ENCODE results near the gene SMIM28.

The SMIM28 gene

GRCh38 chr6:138377844-138378243, at the start of gene SMIM28:
SMIM28 (plus strand) TSS chr6:138377905; CDS start chr6:138378073, 168 bp downstream.
- H3K9me3 Mint-ChIP-seq, result no peaks in the 10 kb centered on the region
- no peak within 1 kb of the TSS for H3K27ac Mint-ChIP-seq
- no peak for DNase-seq
- CTCF ChIA-PET, result interaction anchor here (0.8 kb wide), 1 partner anchor 32 kb away, joined by 3 read pairs; no protein-coding TSS in a partner anchor
- H3K4me3 Mint-ChIP-seq, result no peak within 1 kb of the TSS
- no peaks in the 10 kb centered on the region for H3K36me3 Mint-ChIP-seq
- no peaks in the 10 kb centered on the region for H3K4me1 Mint-ChIP-seq
- peaks cover 8% of the 10 kb centered on the region for H3K27me3 Mint-ChIP-seq

- no peak for DNase-seq
Measured at GRCh38 chr6:138328210-138328609, 49.5 kb upstream of the SMIM28 start.

GRCh38 chr6:138330763-138331162, 46.9 kb upstream of the SMIM28 start:
- peaks cover 13% of the 10 kb centered on the region for H3K27me3 Mint-ChIP-seq
- H3K27ac Mint-ChIP-seq, result no peak overlapping the region
- no peak for DNase-seq
- H3K36me3 Mint-ChIP-seq, result no peaks in the 10 kb centered on the region
- no peaks in the 10 kb centered on the region for H3K4me1 Mint-ChIP-seq
- CTCF ChIA-PET, result interaction anchor here (1.1 kb wide), 1 partner anchor 15 kb away, joined by 3 read pairs; no protein-coding TSS in a partner anchor
- H3K4me3 Mint-ChIP-seq, result no peak overlapping the region
- H3K9me3 Mint-ChIP-seq, result no peaks in the 10 kb centered on the region

More at GRCh38 chr6:138328210-138328609, 49.5 kb upstream of the SMIM28 start:
- Mint-ChIP-seq H3K27ac (no peak overlapping the region), H3K27me3 (peaks cover 14% of the 10 kb centered on the region), H3K4me1 (no peaks in the 10 kb centered on the region), H3K4me3 (no peak overlapping the region), H3K36me3 (no peaks in the 10 kb centered on the region), H3K9me3 (no peaks in the 10 kb centered on the region)
- CTCF ChIA-PET, result no interaction called here

GRCh38 chr6:138331444-138331843, 46.3 kb upstream of the SMIM28 start:
- Mint-ChIP-seq H3K4me3 (no peak overlapping the region), H3K4me1 (no peaks in the 10 kb centered on the region), H3K27me3 (peaks cover 13% of the 10 kb centered on the region), H3K9me3 (no peaks in the 10 kb centered on the region), H3K27ac (no peak overlapping the region), H3K36me3 (no peaks in the 10 kb centered on the region)
- DNase-seq, result no peak
- CTCF ChIA-PET, result interaction anchor here (1.1 kb wide), 1 partner anchor 14 kb away, joined by 3 read pairs; no protein-coding TSS in a partner anchor

- Mint-ChIP-seq H3K9me3 (no peaks in the 10 kb centered on the region), H3K4me1 (no peaks in the 10 kb centered on the region), H3K4me3 (no peak overlapping the region), H3K36me3 (no peaks in the 10 kb centered on the region), H3K27ac (no peak overlapping the region), H3K27me3 (peaks cover 13% of the 10 kb centered on the region)
- DNase-seq, result no peak
- CTCF ChIA-PET, result interaction anchor here (1.1 kb wide), 1 partner anchor 13 kb away, joined by 3 read pairs; no protein-coding TSS in a partner anchor
Measured at GRCh38 chr6:138331984-138332383, 45.7 kb upstream of the SMIM28 start.

- H3K9me3 Mint-ChIP-seq, result no peaks in the 10 kb centered on the region
- H3K36me3 Mint-ChIP-seq, result no peaks in the 10 kb centered on the region
- no peaks in the 10 kb centered on the region for H3K4me1 Mint-ChIP-seq
- peaks cover 13% of the 10 kb centered on the region for H3K27me3 Mint-ChIP-seq
- H3K4me3 Mint-ChIP-seq, result no peak overlapping the region
- DNase-seq, result no peak
- CTCF ChIA-PET, result no interaction called here
- H3K27ac Mint-ChIP-seq, result no peak overlapping the region
Measured at GRCh38 chr6:138334000-138334399, 43.7 kb upstream of the SMIM28 start.

GRCh38 chr6:138334963-138335362, 42.7 kb upstream of the SMIM28 start:
- H3K4me3 Mint-ChIP-seq, result no peak overlapping the region
- H3K4me1 Mint-ChIP-seq, result no peaks in the 10 kb centered on the region
- no peak for DNase-seq
- no peak overlapping the region for H3K27ac Mint-ChIP-seq
- H3K9me3 Mint-ChIP-seq, result no peaks in the 10 kb centered on the region
- CTCF ChIA-PET, result no interaction called here
- H3K36me3 Mint-ChIP-seq, result no peaks in the 10 kb centered on the region
- H3K27me3 Mint-ChIP-seq, result peaks cover 13% of the 10 kb centered on the region

- Mint-ChIP-seq H3K4me3 (no peak overlapping the region), H3K4me1 (no peaks in the 10 kb centered on the region), H3K27ac (no peak overlapping the region), H3K9me3 (no peaks in the 10 kb centered on the region), H3K27me3 (peaks cover 7% of the 10 kb centered on the region), H3K36me3 (no peaks in the 10 kb centered on the region)
- no peak for DNase-seq
- CTCF ChIA-PET, result no interaction called here
Measured at GRCh38 chr6:138336221-138336620, 41.5 kb upstream of the SMIM28 start.

- Mint-ChIP-seq H3K9me3 (no peaks in the 10 kb centered on the region), H3K4me3 (no peak overlapping the region), H3K27me3 (peaks cover 5% of the 10 kb centered on the region), H3K36me3 (no peaks in the 10 kb centered on the region), H3K27ac (no peak overlapping the region), H3K4me1 (no peaks in the 10 kb centered on the region)
- DNase-seq, result no peak
- CTCF ChIA-PET, result no interaction called here
Measured at GRCh38 chr6:138337076-138337475, 40.6 kb upstream of the SMIM28 start.

- Mint-ChIP-seq H3K4me1 (no peaks in the 10 kb centered on the region), H3K4me3 (no peak overlapping the region), H3K9me3 (no peaks in the 10 kb centered on the region), H3K27me3 (peaks cover 7% of the 10 kb centered on the region), H3K36me3 (no peaks in the 10 kb centered on the region), H3K27ac (no peak overlapping the region)
- no peak for DNase-seq
- CTCF ChIA-PET, result no interaction called here
Measured at GRCh38 chr6:138339024-138339423, 38.7 kb upstream of the SMIM28 start.

GRCh38 chr6:138341176-138341575, 36.5 kb upstream of the SMIM28 start:
- Mint-ChIP-seq H3K4me3 (no peak overlapping the region), H3K27ac (no peak overlapping the region), H3K27me3 (peaks cover 4% of the 10 kb centered on the region), H3K4me1 (no peaks in the 10 kb centered on the region), H3K9me3 (no peaks in the 10 kb centered on the region), H3K36me3 (no peaks in the 10 kb centered on the region)
- DNase-seq, result no peak
- CTCF ChIA-PET, result no interaction called here

- H3K9me3 Mint-ChIP-seq, result no peaks in the 10 kb centered on the region
- H3K27ac Mint-ChIP-seq, result no peak overlapping the region
- H3K4me1 Mint-ChIP-seq, result no peaks in the 10 kb centered on the region
- DNase-seq, result no peak
- CTCF ChIA-PET, result no interaction called here
- H3K27me3 Mint-ChIP-seq, result peaks cover 10% of the 10 kb centered on the region
- H3K4me3 Mint-ChIP-seq, result no peak overlapping the region
- no peaks in the 10 kb centered on the region for H3K36me3 Mint-ChIP-seq
Measured at GRCh38 chr6:138343112-138343511, 34.6 kb upstream of the SMIM28 start.

GRCh38 chr6:138345565-138346285, 32.0 kb upstream of the SMIM28 start:
- no peak overlapping the region for H3K4me3 Mint-ChIP-seq
- CTCF ChIA-PET, result interaction anchor here (0.9 to 1.2 kb wide), 3 partner anchors 14 to 229 kb away, joined by 3 to 4 read pairs (median 3); partner anchors contain the start of gene SMIM28
- H3K4me1 Mint-ChIP-seq, result no peaks in the 10 kb centered on the region
- no peaks in the 10 kb centered on the region for H3K9me3 Mint-ChIP-seq
- H3K36me3 Mint-ChIP-seq, result no peaks in the 10 kb centered on the region
- H3K27ac Mint-ChIP-seq, result no peak overlapping the region
- peaks cover 20% of the 10 kb centered on the region for H3K27me3 Mint-ChIP-seq
- DNase-seq, result no peak

GRCh38 chr6:138346302-138347195, 31.2 kb upstream of the SMIM28 start:
- Mint-ChIP-seq H3K4me3 (no peak overlapping the region), H3K27ac (no peak overlapping the region), H3K27me3 (peaks cover 22% of the 10 kb centered on the region), H3K36me3 (no peaks in the 10 kb centered on the region), H3K4me1 (no peaks in the 10 kb centered on the region), H3K9me3 (no peaks in the 10 kb centered on the region)
- no peak for DNase-seq
- CTCF ChIA-PET, result interaction anchor here (0.9 to 1.2 kb wide), 2 partner anchors 31 to 230 kb away, joined by 3 to 4 read pairs; partner anchors contain the start of gene SMIM28

Data from activated naive CD4-positive, alpha-beta T cell treated with anti-CD3 and anti-CD28 coated beads, Interleukin-2, amount 10 ng/mL, durations not matched to agents 7 days and 5 days (primary cell).